Liver (tissue), 3 donors: ENCODE data around the gene MELK.

ENCODE experiments used
- EGR1 ChIP-seq, 2 donors: IDR thresholded peaks; 2 replicates each; pipeline ENCODE4 v1.6.1; 2016 to 2018; ENCODE audit warnings: antibody characterized with exemption in 2 of 2, low read depth in 2 of 2
- FOXA1 ChIP-seq: IDR thresholded peaks from 2 replicates; pipeline ENCODE4 v1.6.1; 2016; ENCODE audit warnings: antibody characterized with exemption
- GABPA ChIP-seq, 2 donors: IDR thresholded peaks in 1 of 2; conservative IDR thresholded peaks in 1 of 2; 2 replicates each; pipeline ENCODE4 v1.6.1; 2016; ENCODE audit warnings: antibody characterized with exemption in 2 of 2, mild to moderate bottlenecking in 1 of 2, moderate library complexity in 1 of 2
- JUND ChIP-seq, 2 donors: IDR thresholded peaks; 2 replicates each; pipeline ENCODE4 v1.6.1; 2016; ENCODE audit warnings: antibody characterized with exemption in 2 of 2
- MAX ChIP-seq: IDR thresholded peaks from 2 replicates; pipeline ENCODE4 v1.6.1; 2016; ENCODE audit warnings: antibody characterized with exemption
- RAD21 ChIP-seq, 2 donors: IDR thresholded peaks; 2 replicates each; pipeline ENCODE4 v1.6.1; 2016; ENCODE audit warnings: antibody characterized with exemption in 2 of 2, mild to moderate bottlenecking in 2 of 2
- TAF1 ChIP-seq: conservative IDR thresholded peaks from 2 replicates; pipeline ENCODE4 v1.6.1; 2016; ENCODE audit warnings: antibody characterized with exemption, mild to moderate bottlenecking
- YY1 ChIP-seq: IDR thresholded peaks from 2 replicates; pipeline ENCODE4 v1.6.1; 2016; ENCODE audit warnings: antibody characterized with exemption, mild to moderate bottlenecking
- TF ChIP-seq, protein P1 (sequence below): fragments of 150-350 bp; IDR thresholded peaks from 2 replicates; pipeline ENCODE4 v1.5.1; 2017; ENCODE audit warnings: improper control_type of control experiment, low read depth, low read length; ENCODE audit not compliant: missing input control
- TF ChIP-seq, protein P2 (sequence below): IDR thresholded peaks from 2 replicates; pipeline ENCODE4 v1.6.1; 2016; ENCODE audit warnings: antibody characterized with exemption, mild to moderate bottlenecking
- TF ChIP-seq, protein P3 (sequence below): IDR thresholded peaks from 2 replicates; pipeline ENCODE4 v1.6.1; 2016; ENCODE audit warnings: antibody characterized with exemption
- donor health status: healthy.
- donor health status: healthy.

DNA sequence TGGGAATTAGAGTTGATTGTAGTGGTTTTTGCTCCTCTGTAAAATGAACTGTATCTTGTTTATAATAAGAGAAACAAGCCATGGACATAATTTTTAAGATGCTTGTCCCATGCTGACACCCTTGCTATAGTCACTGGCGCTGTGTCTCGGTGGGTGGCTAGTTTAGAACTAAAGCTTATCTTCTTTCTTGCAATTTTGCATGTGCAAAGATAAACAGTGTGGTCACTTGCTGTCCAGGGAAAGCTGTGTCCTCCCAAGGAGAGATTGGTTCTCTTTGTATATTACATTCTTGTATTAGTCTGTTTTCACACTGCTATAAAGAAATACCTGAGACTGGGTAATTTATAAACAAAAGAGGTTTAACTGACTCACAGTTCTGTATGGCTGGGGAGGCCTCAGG lies 143.8 kb downstream of the MELK start:
- no peak for TF ChIP-seq JUND (IDR thresholded peaks at IDR 0.05)
- no peak for TF ChIP-seq EGR1 (IDR thresholded peaks at IDR 0.05; ENCODE audit: low read depth in 2 of 2)
- TF ChIP-seq, protein P1, sequence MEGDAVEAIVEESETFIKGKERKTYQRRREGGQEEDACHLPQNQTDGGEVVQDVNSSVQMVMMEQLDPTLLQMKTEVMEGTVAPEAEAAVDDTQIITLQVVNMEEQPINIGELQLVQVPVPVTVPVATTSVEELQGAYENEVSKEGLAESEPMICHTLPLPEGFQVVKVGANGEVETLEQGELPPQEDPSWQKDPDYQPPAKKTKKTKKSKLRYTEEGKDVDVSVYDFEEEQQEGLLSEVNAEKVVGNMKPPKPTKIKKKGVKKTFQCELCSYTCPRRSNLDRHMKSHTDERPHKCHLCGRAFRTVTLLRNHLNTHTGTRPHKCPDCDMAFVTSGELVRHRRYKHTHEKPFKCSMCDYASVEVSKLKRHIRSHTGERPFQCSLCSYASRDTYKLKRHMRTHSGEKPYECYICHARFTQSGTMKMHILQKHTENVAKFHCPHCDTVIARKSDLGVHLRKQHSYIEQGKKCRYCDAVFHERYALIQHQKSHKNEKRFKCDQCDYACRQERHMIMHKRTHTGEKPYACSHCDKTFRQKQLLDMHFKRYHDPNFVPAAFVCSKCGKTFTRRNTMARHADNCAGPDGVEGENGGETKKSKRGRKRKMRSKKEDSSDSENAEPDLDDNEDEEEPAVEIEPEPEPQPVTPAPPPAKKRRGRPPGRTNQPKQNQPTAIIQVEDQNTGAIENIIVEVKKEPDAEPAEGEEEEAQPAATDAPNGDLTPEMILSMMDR = no peak
- no peak for TF ChIP-seq YY1
- TF ChIP-seq, protein P2, sequence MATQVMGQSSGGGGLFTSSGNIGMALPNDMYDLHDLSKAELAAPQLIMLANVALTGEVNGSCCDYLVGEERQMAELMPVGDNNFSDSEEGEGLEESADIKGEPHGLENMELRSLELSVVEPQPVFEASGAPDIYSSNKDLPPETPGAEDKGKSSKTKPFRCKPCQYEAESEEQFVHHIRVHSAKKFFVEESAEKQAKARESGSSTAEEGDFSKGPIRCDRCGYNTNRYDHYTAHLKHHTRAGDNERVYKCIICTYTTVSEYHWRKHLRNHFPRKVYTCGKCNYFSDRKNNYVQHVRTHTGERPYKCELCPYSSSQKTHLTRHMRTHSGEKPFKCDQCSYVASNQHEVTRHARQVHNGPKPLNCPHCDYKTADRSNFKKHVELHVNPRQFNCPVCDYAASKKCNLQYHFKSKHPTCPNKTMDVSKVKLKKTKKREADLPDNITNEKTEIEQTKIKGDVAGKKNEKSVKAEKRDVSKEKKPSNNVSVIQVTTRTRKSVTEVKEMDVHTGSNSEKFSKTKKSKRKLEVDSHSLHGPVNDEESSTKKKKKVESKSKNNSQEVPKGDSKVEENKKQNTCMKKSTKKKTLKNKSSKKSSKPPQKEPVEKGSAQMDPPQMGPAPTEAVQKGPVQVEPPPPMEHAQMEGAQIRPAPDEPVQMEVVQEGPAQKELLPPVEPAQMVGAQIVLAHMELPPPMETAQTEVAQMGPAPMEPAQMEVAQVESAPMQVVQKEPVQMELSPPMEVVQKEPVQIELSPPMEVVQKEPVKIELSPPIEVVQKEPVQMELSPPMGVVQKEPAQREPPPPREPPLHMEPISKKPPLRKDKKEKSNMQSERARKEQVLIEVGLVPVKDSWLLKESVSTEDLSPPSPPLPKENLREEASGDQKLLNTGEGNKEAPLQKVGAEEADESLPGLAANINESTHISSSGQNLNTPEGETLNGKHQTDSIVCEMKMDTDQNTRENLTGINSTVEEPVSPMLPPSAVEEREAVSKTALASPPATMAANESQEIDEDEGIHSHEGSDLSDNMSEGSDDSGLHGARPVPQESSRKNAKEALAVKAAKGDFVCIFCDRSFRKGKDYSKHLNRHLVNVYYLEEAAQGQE = no peak
- no peak for TF ChIP-seq FOXA1
- TF ChIP-seq, protein P3, sequence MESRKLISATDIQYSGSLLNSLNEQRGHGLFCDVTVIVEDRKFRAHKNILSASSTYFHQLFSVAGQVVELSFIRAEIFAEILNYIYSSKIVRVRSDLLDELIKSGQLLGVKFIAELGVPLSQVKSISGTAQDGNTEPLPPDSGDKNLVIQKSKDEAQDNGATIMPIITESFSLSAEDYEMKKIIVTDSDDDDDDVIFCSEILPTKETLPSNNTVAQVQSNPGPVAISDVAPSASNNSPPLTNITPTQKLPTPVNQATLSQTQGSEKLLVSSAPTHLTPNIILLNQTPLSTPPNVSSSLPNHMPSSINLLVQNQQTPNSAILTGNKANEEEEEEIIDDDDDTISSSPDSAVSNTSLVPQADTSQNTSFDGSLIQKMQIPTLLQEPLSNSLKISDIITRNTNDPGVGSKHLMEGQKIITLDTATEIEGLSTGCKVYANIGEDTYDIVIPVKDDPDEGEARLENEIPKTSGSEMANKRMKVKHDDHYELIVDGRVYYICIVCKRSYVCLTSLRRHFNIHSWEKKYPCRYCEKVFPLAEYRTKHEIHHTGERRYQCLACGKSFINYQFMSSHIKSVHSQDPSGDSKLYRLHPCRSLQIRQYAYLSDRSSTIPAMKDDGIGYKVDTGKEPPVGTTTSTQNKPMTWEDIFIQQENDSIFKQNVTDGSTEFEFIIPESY = no peak
- no peak for TF ChIP-seq GABPA (IDR thresholded peaks at IDR 0.05 in 1 of 2, conservative IDR thresholded peaks at IDR 0.05 in 1 of 2)
- TF ChIP-seq MAX = no peak
- no peak for TF ChIP-seq RAD21 (IDR thresholded peaks at IDR 0.05)
- TF ChIP-seq TAF1 = no peak
